K562 (cell line): ENCODE measurements around the gene SMIM22. TPM values are rescaled to one million over a fixed set of nuclear protein-coding genes. Genes with fewer than 3 reads are reported as not detected.

Experiments used
- ASH1L ChIP-seq: fragments of 450-650 bp; IDR thresholded peaks from 2 replicates; pipeline ENCODE4 v1.6.1; 2018; ENCODE audit warnings: borderline replicate concordance, mild to moderate bottlenecking, low read depth; ENCODE audit not compliant: partially characterized antibody
- CHD2 ChIP-seq: IDR thresholded peaks from 2 replicates; pipeline ENCODE4 v1.6.1; 2011; ENCODE audit warnings: low read depth, low read length
- CREB1 ChIP-seq, 2 experiments: sonication (generic) in 1 of 2; formaldehyde crosslinking in 1 of 2; IDR thresholded peaks; 2 replicates each; pipeline versions ENCODE4 v1.6.1 to v1.8.0; 2012 to 2022; ENCODE audit warnings: inconsistent platforms in 1 of 2, mild to moderate bottlenecking in 1 of 2, missing genetic modification reagents in 1 of 2, moderate library complexity in 1 of 2
- ELF1 ChIP-seq: fragments of 200-800 bp; sonication (Bioruptor generic); IDR thresholded peaks from 2 replicates; pipeline ENCODE4 v1.6.1; 2016; ENCODE audit warnings: missing genetic modification characterization, missing compliant biosample characterization
- FOS ChIP-seq: IDR thresholded peaks from 3 replicates; pipeline ENCODE4 v1.6.1; 2011; ENCODE audit not compliant: insufficient read length; ENCODE audit errors: extremely low read depth
- ID3 ChIP-seq, 2 experiments: fragments of 250-450 bp in 1 of 2; fragments of 450-650 bp in 1 of 2; sonication (Bioruptor Pico) in 1 of 2; IDR thresholded peaks; 2 replicates each; pipeline versions ENCODE4 v1.6.1 to v1.8.0; 2016 to 2021; ENCODE audit warnings: mild to moderate bottlenecking in 2 of 2, moderate library complexity in 2 of 2, missing compliant biosample characterization in 1 of 2, missing genetic modification characterization in 1 of 2
- IRF1 ChIP-seq: sonication (generic); formaldehyde crosslinking; IDR thresholded peaks from 2 replicates; pipeline ENCODE4 v1.8.0; 2022; ENCODE audit warnings: missing genetic modification reagents, mild to moderate bottlenecking, borderline replicate concordance
- JUND ChIP-seq, 2 experiments: IDR thresholded peaks; 2 replicates in 1 of 2; 3 replicates in 1 of 2; pipeline ENCODE4 v1.6.1; 2011; ENCODE audit warnings: borderline replicate concordance in 2 of 2, low read depth in 2 of 2, low read length in 2 of 2, improper control_type of control experiment in 1 of 2, missing biosample characterization in 1 of 2, missing genetic modification characterization in 1 of 2, missing genetic modification reagents in 1 of 2
- KAT2B ChIP-seq: IDR thresholded peaks from one replicate; pipeline ENCODE4 v1.6.1; 2012; ENCODE audit warnings: low read depth, mild to moderate bottlenecking, control low read depth, inconsistent platforms, low read length, moderate library complexity
- KAT7 ChIP-seq: sonication (generic); formaldehyde crosslinking; IDR thresholded peaks from 2 replicates; pipeline ENCODE4 v1.8.0; 2022; ENCODE audit warnings: missing genetic modification reagents, mild to moderate bottlenecking, borderline replicate concordance
- KDM4B ChIP-seq, 2 experiments: fragments of 450-650 bp in 1 of 2; sonication (generic) in 1 of 2; IDR thresholded peaks; 2 replicates each; pipeline ENCODE4 v1.6.1; 2016 to 2017; ENCODE audit warnings: borderline replicate concordance in 2 of 2, antibody characterized with exemption in 1 of 2, low read depth in 1 of 2, mild to moderate bottlenecking in 1 of 2
- MBD2 ChIP-seq: sonication (generic); IDR thresholded peaks from 2 replicates; pipeline ENCODE4 v1.6.1; 2016; ENCODE audit warnings: low read depth, borderline replicate concordance
- MYC ChIP-seq, 2 experiments: fragments of 250-450 bp in 1 of 2; sonication (Bioruptor Pico) in 1 of 2; IDR thresholded peaks; 2 replicates each; pipeline versions ENCODE4 v1.5.1 to v1.6.1; 2012 to 2021; ENCODE audit warnings: low read depth in 2 of 2, borderline replicate concordance in 1 of 2, improper control_type of control experiment in 1 of 2, low read length in 1 of 2, mild to moderate bottlenecking in 1 of 2, moderate library complexity in 1 of 2
- NCOA6 ChIP-seq: fragments of 450-650 bp; IDR thresholded peaks from 2 replicates; pipeline ENCODE4 v1.6.1; 2017; ENCODE audit warnings: mild to moderate bottlenecking
- NFYB ChIP-seq: IDR thresholded peaks from 2 replicates; pipeline ENCODE4 v1.6.1; 2011; ENCODE audit warnings: mild to moderate bottlenecking, moderate library complexity; ENCODE audit not compliant: insufficient read length; ENCODE audit errors: extremely low read depth
- POLR2AphosphoS5 ChIP-seq: IDR thresholded peaks from 2 replicates; pipeline ENCODE4 v1.6.1; 2011; ENCODE audit warnings: mild to moderate bottlenecking, low read depth, low read length, moderate library complexity; ENCODE audit not compliant: control insufficient read depth, insufficient read depth
- POLR2B ChIP-seq: fragments of 450-650 bp; IDR thresholded peaks from 2 replicates; pipeline ENCODE4 v1.6.1; 2018; ENCODE audit warnings: low read depth; ENCODE audit not compliant: partially characterized antibody
- RB1 ChIP-seq: fragments of 450-650 bp; IDR thresholded peaks from 2 replicates; pipeline ENCODE4 v1.6.1; 2017; ENCODE audit warnings: low read depth, mild to moderate bottlenecking
- SUPT5H ChIP-seq: fragments of 450-650 bp; IDR thresholded peaks from 2 replicates; pipeline ENCODE4 v1.6.1; 2016
- TBP ChIP-seq: optimal IDR thresholded peaks from 2 replicates; pipeline ENCODE3; 2011; ENCODE audit warnings: low read depth, low read length, improper control_type of control experiment
- THAP12 ChIP-seq: fragments of 250-450 bp; sonication (Bioruptor Pico); IDR thresholded peaks from 2 replicates; pipeline ENCODE4 v1.9.0; 2021; ENCODE audit warnings: mild to moderate bottlenecking, inconsistent platforms
- polyA plus RNA-seq, 8 experiments: library from polyadenylated mRNA; depleted of rRNA in 4 of 8; stranded (reverse) in 5 of 8; unstranded in 3 of 8; fragments of >200 nt; fragmentation: Nextera tagmentation in 2 of 8; fragmentation: Illumina TruSeq in 1 of 8; extraction: Ambion mirVana in 2 of 8; extraction: Trizol in 1 of 8; gene quantifications; 2 replicates each; pipeline versions ENCODE4 v1.2.1 to v1.2.3, GENCODE V29; 2011 to 2014; ENCODE audit warnings: inconsistent platforms in 1 of 8, missing spikeins in 1 of 8
- total RNA-seq, 7 experiments: library from RNA; depleted of rRNA in 6 of 7; stranded (reverse); fragments of >200 nt in 6 of 7; fragmentation: Illumina TruSeq in 2 of 7; extraction: Trizol in 2 of 7; gene quantifications; 2 replicates each; pipeline versions ENCODE4 v1.2.1 to v1.2.3, GENCODE V29; 2011 to 2021; ENCODE audit warnings: low replicate concordance in 1 of 7

SMIM22 gene
- total and polyA plus RNA-seq, 9 of the 15 experiments (the other 6 are each of a cell fraction or from before 2014, with no cell fraction given): not detected

GRCh38 chr16:4802659-4803287 lies 7.6 kb downstream of the SMIM22 start (continued):
- TF ChIP-seq KAT7 (CRISPR knock-in tag) (peak; percentile 15; the same call in 1 of the 2 replicates), THAP12 (CRISPR knock-in tag) (0 out of 2 replicates have a peak, but pooled peaks have one; percentile 39), NCOA6 (no peak), CREB1 (IDR thresholded peaks at IDR 0.05) (no peak), CREB1 (CRISPR knock-in tag; IDR thresholded peaks at IDR 0.05) (peak; percentile 11; the same call in 1 of the 2 replicates), KDM4B (IDR thresholded peaks at IDR 0.05; ENCODE audit: borderline replicate concordance in 2 of 2, low read depth in 1 of 2) (no peak), IRF1 (CRISPR knock-in tag) (no peak), MYC (IDR thresholded peaks at IDR 0.05; ENCODE audit: low read depth, low read length) (0 out of 2 replicates have a peak, but pooled peaks have one; percentile 2), MYC (CRISPR knock-in tag; IDR thresholded peaks at IDR 0.05; ENCODE audit: borderline replicate concordance, low read depth) (no peak), RB1 (0 out of 2 replicates have a peak, but pooled peaks have one; percentile 47), ID3 (CRISPR knock-in tag; IDR thresholded peaks at IDR 0.05) (no peak), ID3 (tag; IDR thresholded peaks at IDR 0.05) (no peak), FOS (peak; percentile 96), POLR2AphosphoS5 (peak; percentile 38; the same call in 1 of the 2 replicates), JUND (IDR thresholded peaks at IDR 0.05; ENCODE audit: borderline replicate concordance, low read depth, low read length) (0 out of 2 replicates have a peak, but pooled peaks have one; percentile 10), JUND (tag; IDR thresholded peaks at IDR 0.05; ENCODE audit: borderline replicate concordance, low read depth, low read length) (no peak), CHD2 (peak; percentile 86), SUPT5H (peak; percentile 61; the same call in 1 of the 2 replicates), MBD2 (peak; percentile 96), ELF1 (tag) (peak; percentile 29; the same call in 1 of the 2 replicates), POLR2B (peak; percentile 38), ASH1L (peak; percentile 94), TBP (peak; percentile 41), NFYB (peak; percentile 98), KAT2B (no peak)
